NB4 (cell line): ENCODE data around the gene ARMCX5.

ENCODE experiments used
- CTCF ChIP-seq: IDR thresholded peaks from one replicate; pipeline ENCODE4 v1.5.1; 2012; ENCODE audit warnings: low read depth, low read length
- MAX ChIP-seq: IDR thresholded peaks from 2 replicates; pipeline ENCODE4 v1.6.1; 2011; ENCODE audit warnings: low read depth, low read length
- MYC ChIP-seq: IDR thresholded peaks from 2 replicates; pipeline ENCODE4 v1.6.1; 2011; ENCODE audit warnings: low read depth, low read length
- POLR2A ChIP-seq: IDR thresholded peaks from 2 replicates; pipeline ENCODE4 v1.6.1; 2011; ENCODE audit warnings: mild to moderate bottlenecking; ENCODE audit not compliant: insufficient read length; ENCODE audit errors: extremely low read depth

- TF ChIP-seq CTCF (no peak), MAX (no peak), POLR2A (no peak), MYC (no peak)
Measured at GRCh38 chrX:102624105-102624504, 24.8 kb downstream of the ARMCX5 start.
